GM19324 (cell line): ENCODE results near the gene TEX38.
"Not testable (repeated sequence)": the region's sequence is repeated elsewhere in the genome, so short reads cannot be mapped to it uniquely, and the experiment has no call there.

ENCODE experiments used
- ATAC-seq: cut with Tn5 transposase; IDR thresholded peaks from one replicate; pipeline ENCODE4 v1.9.1; 2021; ENCODE audit warnings: mild to moderate bottlenecking, moderate library complexity; ENCODE audit not compliant: unreplicated experiment, low FRiP score

The TEX38 gene

GRCh38 chr1:46654012-46654411 lies 17.6 kb upstream of the TEX38 start:
- ATAC-seq: no peak

- not testable (repeated sequence) for ATAC-seq
Measured at GRCh38 chr1:46654698-46655097, 17.0 kb upstream of the TEX38 start.

- ATAC-seq: no peak
Measured at GRCh38 chr1:46655848-46656247, 15.8 kb upstream of the TEX38 start.

- ATAC-seq: no peak
Measured at GRCh38 chr1:46656643-46657042, 15.0 kb upstream of the TEX38 start.

GRCh38 chr1:46657775-46658174 lies 13.9 kb upstream of the TEX38 start:
- no peak for ATAC-seq

- ATAC-seq: no peak
Measured at GRCh38 chr1:46659307-46659870, 12.3 kb upstream of the TEX38 start.

- peak; percentile 70 for ATAC-seq
Measured at GRCh38 chr1:46660116-46660515, 11.5 kb upstream of the TEX38 start.

- not testable (repeated sequence) for ATAC-seq
Measured at GRCh38 chr1:46662919-46663318, 8.7 kb upstream of the TEX38 start.

- ATAC-seq: no peak
Measured at GRCh38 chr1:46665983-46666382, 5.7 kb upstream of the TEX38 start.

GRCh38 chr1:46667782-46668760 lies 3.6 kb upstream of the TEX38 start, which contains the start of gene ATPAF1:
ATPAF1 (minus strand) TSS chr1:46668364; CDS start chr1:46668322, 42 bp downstream.
- ATAC-seq: peak; percentile 69

- no peak for ATAC-seq
Measured at GRCh38 chr1:46670134-46670533, 1.5 kb upstream of the TEX38 start.

- ATAC-seq: no peak
Measured at GRCh38 chr1:46672696-46673095, 1.0 kb downstream of the TEX38 start.

GRCh38 chr1:46673749-46674182 lies 2.1 kb downstream of the TEX38 start:
- no peak for ATAC-seq

- ATAC-seq: peak; percentile 48
Measured at GRCh38 chr1:46675549-46676314, 4.1 kb downstream of the TEX38 start.

- ATAC-seq: no peak
Measured at GRCh38 chr1:46676531-46676930, 4.9 kb downstream of the TEX38 start.

- no peak for ATAC-seq
Measured at GRCh38 chr1:46677339-46677738, 5.7 kb downstream of the TEX38 start.

GRCh38 chr1:46679789-46680573 lies 8.3 kb downstream of the TEX38 start:
- ATAC-seq: no peak

GRCh38 chr1:46681333-46682034 lies 9.8 kb downstream of the TEX38 start:
- no peak for ATAC-seq

GRCh38 chr1:46682064-46682463 lies 10.4 kb downstream of the TEX38 start:
- ATAC-seq: no peak

GRCh38 chr1:46684670-46685069 lies 13.0 kb downstream of the TEX38 start:
- ATAC-seq: no peak
